GM12891 (cell line): ENCODE data around the gene BRAT1.

ENCODE experiments used
- PAX5 ChIP-seq: IDR thresholded peaks from 2 replicates; pipeline ENCODE4 v1.6.1; 2011; ENCODE audit warnings: low read length, moderate library complexity, mild to moderate bottlenecking; ENCODE audit not compliant: insufficient read depth, severe bottlenecking
- POLR2A ChIP-seq: IDR thresholded peaks from 2 replicates; pipeline ENCODE4 v1.6.1; 2011; ENCODE audit warnings: low read depth, low read length, control low read depth
- POLR2AphosphoS5 ChIP-seq: IDR thresholded peaks from 2 replicates; pipeline ENCODE4 v1.6.1; 2011; ENCODE audit warnings: low read depth, low read length, control low read depth
- TAF1 ChIP-seq: IDR thresholded peaks from 2 replicates; pipeline ENCODE4 v1.6.1; 2011; ENCODE audit warnings: low read depth, low read length, control low read depth

- no peak for TF ChIP-seq POLR2A
- TF ChIP-seq POLR2AphosphoS5, result no peak
- no peak for TF ChIP-seq TAF1
- TF ChIP-seq PAX5, result no peak
These were observed 14.1 kb upstream of the BRAT1 start for GRCh38 chr7:2569421-2569820.
